GM06990 (cell line): Measurements from ENCODE around the gene SPOCK3.

Experiments
- DNase-seq: peaks from one replicate; pipeline ENCODE4 v3.0.0-alpha.2; 2011; ENCODE audit not compliant: insufficient read length; ENCODE audit errors: extremely low read depth
- H3K27me3 ChIP-seq: replicated peaks from 2 replicates; pipeline ENCODE4 v1.6.0; 2011; ENCODE audit warnings: low read length; ENCODE audit not compliant: control insufficient read depth, insufficient read depth
- H3K36me3 ChIP-seq: 2 replicates; pipeline ENCODE4 v1.5.1; 2011; ENCODE audit warnings: low read length; ENCODE audit not compliant: control insufficient read depth, insufficient read depth
- H3K4me3 ChIP-seq: replicated peaks from 2 replicates; pipeline ENCODE4 v1.5.1; 2011; ENCODE audit warnings: low read depth, mild to moderate bottlenecking, control low read depth, low read length
- CTCF ChIP-seq: IDR thresholded peaks from 2 replicates; pipeline ENCODE4 v1.5.1; 2011; ENCODE audit warnings: low read length, control low read depth, mild to moderate bottlenecking, inconsistent platforms; ENCODE audit not compliant: insufficient read depth, poor library complexity, severe bottlenecking

The SPOCK3 gene

DNA sequence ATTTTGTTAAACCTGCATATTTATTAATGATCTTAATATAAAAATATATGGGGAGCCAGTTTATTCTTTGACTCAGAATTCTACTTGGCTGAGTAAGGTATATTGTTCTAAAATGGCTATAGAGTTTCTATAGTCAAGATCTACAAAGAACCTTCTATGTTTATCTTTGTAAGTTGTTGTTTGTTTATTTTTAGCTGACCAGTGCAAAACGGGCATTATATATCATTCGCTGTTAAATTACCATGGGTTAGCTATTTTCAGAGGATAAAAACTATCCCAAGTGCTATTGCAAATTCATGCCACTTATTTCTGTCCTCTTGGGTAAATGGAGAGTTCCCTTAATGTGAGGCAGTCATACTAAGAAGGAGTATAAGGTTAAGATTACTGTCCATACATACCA lies 5.3 kb upstream of the SPOCK3 start:
- TF ChIP-seq CTCF = no peak

GRCh38 chr4:167238226-167238625 lies 3.9 kb upstream of the SPOCK3 start:
- Histone ChIP-seq H3K27me3 (peaks cover 1% of the 10 kb centered on the region; the same call in 1 of the 2 replicates), H3K36me3 (no peaks in the 10 kb centered on the region), H3K4me3 (no peak overlapping the region)
- TF ChIP-seq CTCF = no peak
- no peak for DNase-seq

More for the DNA sequence above, 5.3 kb upstream of the SPOCK3 start:
- no peak overlapping the region for H3K4me3 ChIP-seq
- no peaks in the 10 kb centered on the region for H3K27me3 ChIP-seq
- DNase-seq = no peak
- H3K36me3 ChIP-seq = no peaks in the 10 kb centered on the region

GRCh38 chr4:167233685-167234315 lies 494 bp downstream of the SPOCK3 start:
- H3K4me3 ChIP-seq = peak overlapping the region; percentile 51
- peak; percentile 52 for DNase-seq
- peaks cover 1% of the 10 kb centered on the region; the same call in 1 of the 2 replicates for H3K27me3 ChIP-seq
- no peaks in the 10 kb centered on the region for H3K36me3 ChIP-seq
- TF ChIP-seq CTCF = no peak

DNA sequence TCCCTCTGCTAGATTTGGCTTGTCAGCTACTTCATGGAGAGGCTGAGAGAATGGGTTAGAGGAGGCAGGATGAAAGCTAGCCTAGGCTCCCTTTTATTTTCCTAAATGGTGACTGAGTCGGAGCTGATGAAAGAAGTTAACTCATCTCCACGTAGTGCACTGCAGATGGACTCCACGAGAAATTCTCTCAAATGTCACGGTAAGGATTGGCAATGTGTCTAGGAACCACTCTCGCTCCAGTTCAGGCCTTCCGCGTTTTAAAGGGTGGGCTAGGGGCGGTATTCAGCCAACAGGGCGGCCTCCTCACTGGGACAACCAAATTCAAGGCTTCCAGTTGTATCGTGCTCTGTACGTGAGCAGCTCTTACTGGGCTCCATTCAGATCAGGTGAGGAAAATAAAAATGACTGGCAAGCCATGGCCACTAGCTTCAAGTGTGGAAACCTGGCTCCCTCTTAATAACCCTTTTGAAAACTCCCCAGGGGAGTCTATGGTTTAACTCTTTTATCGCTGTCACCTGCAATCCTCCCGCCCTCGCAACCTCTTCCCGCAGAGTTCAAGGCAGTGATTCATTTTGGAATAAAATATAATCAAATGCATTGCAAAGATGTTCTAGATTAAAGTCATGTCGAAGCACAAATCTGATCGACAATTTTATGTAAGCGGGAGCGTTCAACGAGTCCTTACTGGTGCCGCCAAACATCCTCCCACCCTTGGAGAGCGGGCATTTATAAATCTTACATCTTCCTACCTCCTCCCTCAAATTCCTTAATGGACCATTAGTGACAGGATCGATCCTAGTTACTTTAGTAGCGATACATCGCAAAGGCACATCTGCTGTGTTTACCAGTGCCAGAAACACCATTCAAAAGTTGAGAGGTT lies 1.2 kb downstream of the SPOCK3 start:
- no peaks in the 10 kb centered on the region for H3K36me3 ChIP-seq
- DNase-seq = no peak
- H3K4me3 ChIP-seq = no peak overlapping the region
- TF ChIP-seq CTCF = no peak
- peaks cover 1% of the 10 kb centered on the region; the same call in 1 of the 2 replicates for H3K27me3 ChIP-seq

- no peak for TF ChIP-seq CTCF
- H3K27me3 ChIP-seq = peaks cover 1% of the 10 kb centered on the region; the same call in 1 of the 2 replicates
- no peak for DNase-seq
Observed at GRCh38 chr4:167230744-167231143, 3.5 kb downstream of the SPOCK3 start.

More at GRCh38 chr4:167230744-167231143, 3.5 kb downstream of the SPOCK3 start:
- Histone ChIP-seq H3K4me3 (no peak overlapping the region), H3K36me3 (no peaks in the 10 kb centered on the region)
